HepG2 (cell line): ENCODE results near the gene NEURL2. TPM values are rescaled to one million over a fixed set of nuclear protein-coding genes. Genes with fewer than 3 reads are reported as not detected.

ENCODE experiments used
- BCL6 ChIP-seq: IDR thresholded peaks from 2 replicates; pipeline ENCODE4 v1.6.1; 2016; ENCODE audit warnings: missing genetic modification reagents, missing compliant biosample characterization
- ETV5 ChIP-seq: IDR thresholded peaks from 2 replicates; pipeline ENCODE4 v1.6.1; 2018; ENCODE audit warnings: missing biosample characterization, missing genetic modification reagents, inconsistent platforms, borderline replicate concordance
- FOXA1 ChIP-seq, 2 experiments: fragments of 450-650 bp in 1 of 2; sonication (generic) in 1 of 2; formaldehyde crosslinking in 1 of 2; IDR thresholded peaks; 2 replicates each; pipeline versions ENCODE4 v1.4.0 to v1.6.1; 2016 to 2020; ENCODE audit warnings: missing genetic modification reagents in 1 of 2
- GATA4 ChIP-seq: sonication (generic); IDR thresholded peaks from 2 replicates; pipeline ENCODE4 v1.6.1; 2016; ENCODE audit warnings: antibody characterized with exemption, low read depth, borderline replicate concordance
- HNF4G ChIP-seq, 2 experiments: sonication (generic) in 1 of 2; formaldehyde crosslinking in 1 of 2; IDR thresholded peaks; 2 replicates each; pipeline versions ENCODE4 v1.4.0 to v1.6.1; 2011 to 2020; ENCODE audit warnings: borderline replicate concordance in 2 of 2, low read depth in 2 of 2, mild to moderate bottlenecking in 2 of 2, low read length in 1 of 2, missing genetic modification reagents in 1 of 2, moderate library complexity in 1 of 2
- KMT2A ChIP-seq: sonication (generic); formaldehyde crosslinking; IDR thresholded peaks from 2 replicates; pipeline ENCODE4 v1.4.0; 2020; ENCODE audit warnings: missing genetic modification reagents
- MAZ ChIP-seq, 2 experiments: sonication (generic) in 1 of 2; formaldehyde crosslinking in 1 of 2; IDR thresholded peaks; 2 replicates each; pipeline versions ENCODE4 v1.5.0 to v1.6.1; 2012 to 2020; ENCODE audit warnings: low read depth in 2 of 2, mild to moderate bottlenecking in 2 of 2, borderline replicate concordance in 1 of 2, improper control_type of control experiment in 1 of 2, low read length in 1 of 2, missing genetic modification reagents in 1 of 2, moderate library complexity in 1 of 2
- MXD3 ChIP-seq: IDR thresholded peaks from 2 replicates; pipeline ENCODE4 v1.6.1; 2016; ENCODE audit warnings: mild to moderate bottlenecking, missing biosample characterization, missing genetic modification reagents
- PCBP2 ChIP-seq: fragments of 200-400 bp; formaldehyde crosslinking; optimal IDR thresholded peaks from 2 replicates; pipeline ENCODE3; 2018; ENCODE audit warnings: low read length, low read depth; ENCODE audit not compliant: poor library complexity, severe bottlenecking
- SALL2 ChIP-seq: sonication (generic); formaldehyde crosslinking; IDR thresholded peaks from 2 replicates; pipeline ENCODE4 v1.8.1; 2023; ENCODE audit warnings: mild to moderate bottlenecking, missing genetic modification reagents, inconsistent platforms
- ZBTB37 ChIP-seq: sonication (generic); formaldehyde crosslinking; IDR thresholded peaks from 2 replicates; pipeline ENCODE4 v1.4.0; 2020; ENCODE audit warnings: mild to moderate bottlenecking, missing genetic modification reagents
- ZNF101 ChIP-seq: sonication (generic); formaldehyde crosslinking; IDR thresholded peaks from 2 replicates; pipeline ENCODE4 v1.4.0; 2020; ENCODE audit warnings: mild to moderate bottlenecking, low read depth, missing genetic modification reagents, borderline replicate concordance
- ZNF430 ChIP-seq: sonication (generic); formaldehyde crosslinking; IDR thresholded peaks from 2 replicates; pipeline ENCODE4 v1.9.0; 2021; ENCODE audit warnings: mild to moderate bottlenecking, missing genetic modification reagents
- ZNF569 ChIP-seq: sonication (generic); formaldehyde crosslinking; IDR thresholded peaks from 2 replicates; pipeline ENCODE4 v1.5.0; 2020; ENCODE audit warnings: mild to moderate bottlenecking, missing genetic modification reagents, moderate library complexity, borderline replicate concordance
- ZNF614 ChIP-seq: IDR thresholded peaks from 2 replicates; pipeline ENCODE4 v1.6.1; 2018; ENCODE audit warnings: missing biosample characterization, missing genetic modification reagents, inconsistent platforms, borderline replicate concordance
- ZNF761 ChIP-seq: sonication (generic); formaldehyde crosslinking; conservative IDR thresholded peaks from 2 replicates; pipeline ENCODE4 v1.4.0; 2020; ENCODE audit warnings: mild to moderate bottlenecking, missing genetic modification reagents
- polyA plus RNA-seq, 8 experiments: library from polyadenylated mRNA; depleted of rRNA in 3 of 8; stranded (reverse) in 7 of 8; unstranded in 1 of 8; fragments of >200 nt; fragmentation: Illumina TruSeq in 4 of 8; extraction: Trizol in 4 of 8; gene quantifications; 2 replicates each; pipeline versions ENCODE4 v1.2.1 to v1.2.3, GENCODE V29; 2011 to 2016; ENCODE audit warnings: low read depth in 4 of 8, missing spikeins in 1 of 8, mixed read lengths in 1 of 8; ENCODE audit not compliant: insufficient read depth in 1 of 8
- total RNA-seq, 5 experiments: library from RNA; depleted of rRNA; stranded (reverse); fragments of >200 nt; fragmentation: Illumina TruSeq; extraction: Trizol; gene quantifications; 2 replicates each; pipeline ENCODE4 v1.2.3, GENCODE V29; 2016; ENCODE audit warnings: low read depth in 1 of 5
- TF ChIP-seq, protein P1 (sequence below): sonication (generic); formaldehyde crosslinking; IDR thresholded peaks from 2 replicates; pipeline ENCODE4 v1.4.0; 2020; ENCODE audit warnings: missing genetic modification reagents
- TF ChIP-seq, protein P2 (sequence below): sonication (generic); formaldehyde crosslinking; conservative IDR thresholded peaks from 2 replicates; pipeline ENCODE4 v1.5.0; 2020; ENCODE audit warnings: missing genetic modification reagents
- TF ChIP-seq, protein P3 (sequence below): sonication (generic); formaldehyde crosslinking; conservative IDR thresholded peaks from 2 replicates; pipeline ENCODE4 v1.4.0; 2020; ENCODE audit warnings: missing genetic modification reagents

Gene NEURL2
- total and polyA plus RNA-seq, 2 of the 13 experiments (the other 11 are each of a cell fraction or from before 2014, with no cell fraction given): 7.2 to 9.7 TPM

GRCh38 chr20:45934586-45935415 lies 43.8 kb upstream of the NEURL2 start, which contains the start of gene PCIF1 (continued):
- peak; percentile 94 for TF ChIP-seq MXD3 (CRISPR knock-in tag)
- peak; percentile 98 for TF ChIP-seq ZNF430 (CRISPR knock-in tag)
- TF ChIP-seq HNF4G (IDR thresholded peaks at IDR 0.05; ENCODE audit: borderline replicate concordance, low read depth, low read length): peak; percentile 23; the same call in 1 of the 2 replicates
- peak; percentile 88; the same call in 1 of the 2 replicates for TF ChIP-seq HNF4G (CRISPR knock-in tag; IDR thresholded peaks at IDR 0.05; ENCODE audit: borderline replicate concordance, low read depth)
- peak; percentile 89 for TF ChIP-seq ZNF761
- peak; percentile 94 for TF ChIP-seq SALL2 (CRISPR knock-in tag)
- peak; percentile 48; the same call in 1 of the 2 replicates for TF ChIP-seq ETV5
- TF ChIP-seq ZBTB37 (CRISPR knock-in tag): no peak
- peak; percentile 90; the same call in 1 of the 2 replicates for TF ChIP-seq ZNF614 (CRISPR knock-in tag)
- TF ChIP-seq, protein P1, sequence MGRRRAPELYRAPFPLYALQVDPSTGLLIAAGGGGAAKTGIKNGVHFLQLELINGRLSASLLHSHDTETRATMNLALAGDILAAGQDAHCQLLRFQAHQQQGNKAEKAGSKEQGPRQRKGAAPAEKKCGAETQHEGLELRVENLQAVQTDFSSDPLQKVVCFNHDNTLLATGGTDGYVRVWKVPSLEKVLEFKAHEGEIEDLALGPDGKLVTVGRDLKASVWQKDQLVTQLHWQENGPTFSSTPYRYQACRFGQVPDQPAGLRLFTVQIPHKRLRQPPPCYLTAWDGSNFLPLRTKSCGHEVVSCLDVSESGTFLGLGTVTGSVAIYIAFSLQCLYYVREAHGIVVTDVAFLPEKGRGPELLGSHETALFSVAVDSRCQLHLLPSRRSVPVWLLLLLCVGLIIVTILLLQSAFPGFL (CRISPR knock-in tag): no peak
- no peak; the same call in none of the 2 replicates for TF ChIP-seq GATA4
- TF ChIP-seq, protein P2, sequence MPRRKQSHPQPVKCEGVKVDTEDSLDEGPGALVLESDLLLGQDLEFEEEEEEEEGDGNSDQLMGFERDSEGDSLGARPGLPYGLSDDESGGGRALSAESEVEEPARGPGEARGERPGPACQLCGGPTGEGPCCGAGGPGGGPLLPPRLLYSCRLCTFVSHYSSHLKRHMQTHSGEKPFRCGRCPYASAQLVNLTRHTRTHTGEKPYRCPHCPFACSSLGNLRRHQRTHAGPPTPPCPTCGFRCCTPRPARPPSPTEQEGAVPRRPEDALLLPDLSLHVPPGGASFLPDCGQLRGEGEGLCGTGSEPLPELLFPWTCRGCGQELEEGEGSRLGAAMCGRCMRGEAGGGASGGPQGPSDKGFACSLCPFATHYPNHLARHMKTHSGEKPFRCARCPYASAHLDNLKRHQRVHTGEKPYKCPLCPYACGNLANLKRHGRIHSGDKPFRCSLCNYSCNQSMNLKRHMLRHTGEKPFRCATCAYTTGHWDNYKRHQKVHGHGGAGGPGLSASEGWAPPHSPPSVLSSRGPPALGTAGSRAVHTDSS (CRISPR knock-in tag): no peak; the same call in 1 of the 2 replicates
- TF ChIP-seq, protein P3, sequence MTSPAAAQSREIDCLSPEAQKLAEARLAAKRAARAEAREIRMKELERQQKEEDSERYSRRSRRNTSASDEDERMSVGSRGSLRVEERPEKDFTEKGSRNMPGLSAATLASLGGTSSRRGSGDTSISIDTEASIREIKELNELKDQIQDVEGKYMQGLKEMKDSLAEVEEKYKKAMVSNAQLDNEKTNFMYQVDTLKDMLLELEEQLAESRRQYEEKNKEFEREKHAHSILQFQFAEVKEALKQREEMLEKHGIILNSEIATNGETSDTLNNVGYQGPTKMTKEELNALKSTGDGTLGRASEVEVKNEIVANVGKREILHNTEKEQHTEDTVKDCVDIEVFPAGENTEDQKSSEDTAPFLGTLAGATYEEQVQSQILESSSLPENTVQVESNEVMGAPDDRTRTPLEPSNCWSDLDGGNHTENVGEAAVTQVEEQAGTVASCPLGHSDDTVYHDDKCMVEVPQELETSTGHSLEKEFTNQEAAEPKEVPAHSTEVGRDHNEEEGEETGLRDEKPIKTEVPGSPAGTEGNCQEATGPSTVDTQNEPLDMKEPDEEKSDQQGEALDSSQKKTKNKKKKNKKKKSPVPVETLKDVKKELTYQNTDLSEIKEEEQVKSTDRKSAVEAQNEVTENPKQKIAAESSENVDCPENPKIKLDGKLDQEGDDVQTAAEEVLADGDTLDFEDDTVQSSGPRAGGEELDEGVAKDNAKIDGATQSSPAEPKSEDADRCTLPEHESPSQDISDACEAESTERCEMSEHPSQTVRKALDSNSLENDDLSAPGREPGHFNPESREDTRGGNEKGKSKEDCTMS (CRISPR knock-in tag): no peak; the same call in 1 of the 2 replicates
- no peak for TF ChIP-seq PCBP2
- no peak for TF ChIP-seq FOXA1 (IDR thresholded peaks at IDR 0.05)
- peak; percentile 51; the same call in 1 of the 2 replicates for TF ChIP-seq FOXA1 (CRISPR knock-in tag; IDR thresholded peaks at IDR 0.05)
- TF ChIP-seq ZNF569 (CRISPR knock-in tag): peak; percentile 79; the same call in 1 of the 2 replicates
- TF ChIP-seq KMT2A: peak; percentile 81
- 0 out of 2 replicates have a peak, but pooled peaks have one; percentile 18 for TF ChIP-seq ZNF101 (CRISPR knock-in tag)
- peak; percentile 81 for TF ChIP-seq BCL6 (CRISPR knock-in tag)
- TF ChIP-seq MAZ (IDR thresholded peaks at IDR 0.05; ENCODE audit: borderline replicate concordance, low read depth, low read length): peak; percentile 91
- peak; percentile 97 for TF ChIP-seq MAZ (CRISPR knock-in tag; IDR thresholded peaks at IDR 0.05; ENCODE audit: low read depth)
